ENCODE data around the gene DERL3. TPM values are rescaled to one million over a fixed set of nuclear protein-coding genes. Genes with fewer than 3 reads are reported as not detected.

The DERL3 gene
- total and polyA plus RNA-seq, 2 of the 13 experiments (the other 11 are each of a cell fraction or from before 2014, with no cell fraction given): not detected

- no peak for TF ChIP-seq UBTF (CRISPR knock-in tag; IDR thresholded peaks at IDR 0.05)
- no peak for TF ChIP-seq SRSF9 (IDR thresholded peaks at IDR 0.05; ENCODE audit: borderline replicate concordance, insufficient read depth, low read depth, low read length, poor library complexity, severe bottlenecking)
- no peak for TF ChIP-seq CC2D1A (CRISPR knock-in tag; IDR thresholded peaks at IDR 0.05)
Observed at GRCh38 chr22:23831261-23831660, 7.5 kb downstream of the DERL3 start (continued).

DNA sequence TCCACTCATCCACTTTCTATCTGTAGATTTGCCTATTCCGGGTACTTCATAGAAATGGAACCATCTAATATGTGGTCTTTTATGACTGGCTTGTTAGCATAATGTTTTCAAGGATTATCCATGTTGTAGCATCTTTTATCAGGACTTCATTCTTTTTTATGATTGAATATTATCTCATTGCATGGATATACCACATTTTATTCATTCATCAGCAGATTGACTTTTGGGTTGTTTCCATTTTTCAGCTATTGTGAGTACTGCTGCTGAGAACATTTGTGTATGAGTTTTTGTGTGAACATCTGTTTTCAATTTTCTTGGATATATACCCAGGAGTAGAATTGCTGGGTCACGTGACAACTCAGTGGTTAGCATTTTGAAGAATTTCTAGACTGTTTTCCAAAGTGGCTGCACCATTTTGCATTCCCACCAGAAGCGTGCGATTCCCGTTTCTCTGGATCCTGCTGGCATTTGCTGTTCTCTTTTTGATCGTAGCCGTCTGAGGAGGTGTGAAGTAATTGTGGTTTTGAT lies 8.9 kb downstream of the DERL3 start:
- no peak for DNase-seq (ENCODE audit: low spot score)
- in situ Hi-C loops (cut with HindIII; ENCODE audit: extremely low pct_ligation_motif_present, low pct_unique_long_range_greater_than_20kb) (loop anchor here (25.0 kb wide), 1 partner anchor 218 kb away; no protein-coding TSS in a partner anchor), intact Hi-C loops (cut with micrococcal nuclease; ENCODE audit: unreplicated experiment) (no loop called here)
- no peaks in the 10 kb centered on the region for H3K27me3 ChIP-seq (ENCODE audit: control insufficient read depth in 1 of 2, insufficient read depth in 2 of 2, low read length in 2 of 2)
- no peaks in the 10 kb centered on the region for H4K20me1 ChIP-seq (ENCODE audit: insufficient read depth, low read length)
- no peak overlapping the region for H3K4me2 ChIP-seq (ENCODE audit: low read depth, low read length)
- ChIA-PET CTCF (ENCODE audit: low intra/inter-chr PET ratio, low total read pairs) (no interaction called here), POLR2A (no interaction called here)
- no peak overlapping the region for H3K9ac ChIP-seq (ENCODE audit: insufficient read depth, low read depth, low read length)
- 97% methylated on average over 7 of the region's 7 CpGs for WGBS (ENCODE audit: low lambda C conversion rate)
- no TSS peak for BruUV-seq (replicated peaks)
- H3K27ac ChIP-seq (ENCODE audit: extremely low read length, insufficient read depth, low read length): no peak overlapping the region
- peaks cover 52 to 83% of the 10 kb centered on the region in 2 experiments; a peak in 4 of 5 replicates for H3K36me3 ChIP-seq (replicated peaks in 1 of 2; ENCODE audit: control insufficient read depth in 1 of 2, insufficient read depth in 2 of 2, low read length in 2 of 2)
- no peaks in the 10 kb centered on the region for H3K79me2 ChIP-seq (ENCODE audit: insufficient read depth, low read length)
- H3K4me1 ChIP-seq (ENCODE audit: insufficient read depth, low read length): peaks cover 22% of the 10 kb centered on the region
- FAIRE-seq: no peak
- no peak for ATAC-seq
- no peak overlapping the region for H2AFZ ChIP-seq (ENCODE audit: low read length)
- TF ChIP-seq ATF2 (CRISPR knock-in tag; IDR thresholded peaks at IDR 0.05): no peak
- no peak for TF ChIP-seq MYPOP (CRISPR knock-in tag; IDR thresholded peaks at IDR 0.05)
- no peak for TF ChIP-seq NONO (IDR thresholded peaks at IDR 0.05)
- TF ChIP-seq NONO (CRISPR knock-in tag; conservative IDR thresholded peaks at IDR 0.05): no peak
- TF ChIP-seq ZMYM3 (CRISPR knock-in tag; IDR thresholded peaks at IDR 0.05): no peak
- no peak for TF ChIP-seq SALL2 (CRISPR knock-in tag; IDR thresholded peaks at IDR 0.05)
- no peak for TF ChIP-seq ZNF792 (CRISPR knock-in tag; IDR thresholded peaks at IDR 0.05)
- TF ChIP-seq HOXA3 (CRISPR knock-in tag; IDR thresholded peaks at IDR 0.05): no peak
- no peak for TF ChIP-seq ZNF607 (CRISPR knock-in tag; IDR thresholded peaks at IDR 0.05; ENCODE audit: borderline replicate concordance)
- no peak for TF ChIP-seq NFE2L1 (CRISPR knock-in tag; IDR thresholded peaks at IDR 0.05; ENCODE audit: borderline replicate concordance)
- TF ChIP-seq, protein P1, sequence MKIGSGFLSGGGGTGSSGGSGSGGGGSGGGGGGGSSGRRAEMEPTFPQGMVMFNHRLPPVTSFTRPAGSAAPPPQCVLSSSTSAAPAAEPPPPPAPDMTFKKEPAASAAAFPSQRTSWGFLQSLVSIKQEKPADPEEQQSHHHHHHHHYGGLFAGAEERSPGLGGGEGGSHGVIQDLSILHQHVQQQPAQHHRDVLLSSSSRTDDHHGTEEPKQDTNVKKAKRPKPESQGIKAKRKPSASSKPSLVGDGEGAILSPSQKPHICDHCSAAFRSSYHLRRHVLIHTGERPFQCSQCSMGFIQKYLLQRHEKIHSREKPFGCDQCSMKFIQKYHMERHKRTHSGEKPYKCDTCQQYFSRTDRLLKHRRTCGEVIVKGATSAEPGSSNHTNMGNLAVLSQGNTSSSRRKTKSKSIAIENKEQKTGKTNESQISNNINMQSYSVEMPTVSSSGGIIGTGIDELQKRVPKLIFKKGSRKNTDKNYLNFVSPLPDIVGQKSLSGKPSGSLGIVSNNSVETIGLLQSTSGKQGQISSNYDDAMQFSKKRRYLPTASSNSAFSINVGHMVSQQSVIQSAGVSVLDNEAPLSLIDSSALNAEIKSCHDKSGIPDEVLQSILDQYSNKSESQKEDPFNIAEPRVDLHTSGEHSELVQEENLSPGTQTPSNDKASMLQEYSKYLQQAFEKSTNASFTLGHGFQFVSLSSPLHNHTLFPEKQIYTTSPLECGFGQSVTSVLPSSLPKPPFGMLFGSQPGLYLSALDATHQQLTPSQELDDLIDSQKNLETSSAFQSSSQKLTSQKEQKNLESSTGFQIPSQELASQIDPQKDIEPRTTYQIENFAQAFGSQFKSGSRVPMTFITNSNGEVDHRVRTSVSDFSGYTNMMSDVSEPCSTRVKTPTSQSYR (CRISPR knock-in tag; IDR thresholded peaks at IDR 0.05; ENCODE audit: borderline replicate concordance): no peak
- H3K9me3 ChIP-seq (ENCODE audit: low read length): no peaks in the 10 kb centered on the region
- no peak overlapping the region for H3K4me3 ChIP-seq (replicated peaks in 1 of 3; ENCODE audit: insufficient read depth in 1 of 3, low read depth in 2 of 3, low read length in 3 of 3)
